Upper lobe of left lung (tissue), 6 donors: ENCODE results near the gene GLRX2. TPM values are rescaled to one million over a fixed set of nuclear protein-coding genes. Genes with fewer than 3 reads are reported as not detected.

Experiments
- ATAC-seq, 2 donors: fragments of 200-7000 bp; cut with Tn5 transposase; one replicate each; pipeline ENCODE4 v1.9.1; 2022; ENCODE audit warnings: mild to moderate bottlenecking in 2 of 2, moderate library complexity in 2 of 2; ENCODE audit not compliant: low FRiP score in 2 of 2
- DNase-seq, 2 donors: peaks; one replicate each; pipeline ENCODE4 v3.0.0-alpha.2; 2019 to 2020
- H3K27ac ChIP-seq, 4 donors: fragments of 200-600 bp; sonication (generic); one replicate each; pipeline ENCODE4 v1.5.1; 2016 to 2019
- H3K27me3 ChIP-seq, 4 donors: fragments of 200-600 bp; sonication (generic); one replicate each; pipeline ENCODE4 v1.5.1; 2017 to 2019
- H3K36me3 ChIP-seq, 4 donors: fragments of 200-600 bp; sonication (generic); one replicate each; pipeline ENCODE4 v1.5.1; 2016 to 2019
- H3K4me1 ChIP-seq, 4 donors: fragments of 200-600 bp; sonication (generic); one replicate each; pipeline ENCODE4 v1.5.1; 2018 to 2019
- H3K4me3 ChIP-seq, 4 donors: fragments of 200-600 bp; sonication (generic); one replicate each; pipeline ENCODE4 v1.5.1; 2017 to 2019; ENCODE audit warnings: mild to moderate bottlenecking in 2 of 4, moderate library complexity in 1 of 4
- H3K9me3 ChIP-seq, 4 donors: fragments of 200-600 bp; sonication (generic); one replicate each; pipeline ENCODE4 v1.5.1; 2018 to 2019
- CTCF ChIP-seq, 6 experiments: fragments of 450-650 bp in 4 of 6; fragments of 200-600 bp in 2 of 6; sonication (generic) in 2 of 6; IDR thresholded peaks; one replicate each; pipeline ENCODE4 v1.5.1; 2016 to 2019; ENCODE audit warnings: antibody characterized with exemption in 6 of 6
- EP300 ChIP-seq, 4 donors: sonication (generic); formaldehyde crosslinking; IDR thresholded peaks; one replicate each; pipeline ENCODE4 v1.5.1; 2017; ENCODE audit warnings: antibody characterized with exemption in 4 of 4, control low read depth in 2 of 4
- POLR2A ChIP-seq, 4 donors: fragments of 450-650 bp; IDR thresholded peaks; one replicate each; pipeline ENCODE4 v1.5.1; 2016 to 2017; ENCODE audit warnings: antibody characterized with exemption in 4 of 4, mild to moderate bottlenecking in 2 of 4
- POLR2AphosphoS5 ChIP-seq, 2 donors: sonication (generic); formaldehyde crosslinking; IDR thresholded peaks; one replicate each; pipeline ENCODE4 v1.5.1; 2017; ENCODE audit warnings: antibody characterized with exemption in 2 of 2
- WGBS, 2 donors: methylation state at CpG; one replicate each; pipeline ENCODE4 v1.1.5; 2017 to 2018; 5-methylcytosine and 5-hydroxymethylcytosine counted together
- total RNA-seq, 6 donors: library from RNA; depleted of rRNA in 4 of 6; stranded (reverse); fragments of >200 nt in 4 of 6; gene quantifications; one replicate each; pipeline versions ENCODE4 v1.1.0 to v1.2.1, GENCODE V29; 2016 to 2021
- donor health status: DM: no; HTN: no; CAD: no; lungs with moderate emphysema.
- donor health status: DM: no; HTN: yes; CAD: no; lungs with severe emphysema.

Gene GLRX2
- total RNA-seq, 6 donors from 2014 or later: 1.4 to 18.6 (median 6.6) TPM

- Histone ChIP-seq H3K9me3 (no peaks in the 10 kb centered on the region), H3K4me1 (peaks cover 0 to 14% (median 11%) of the 10 kb centered on the region in 4 donors), H3K4me3 (no peak overlapping the region), H3K27ac (no peak overlapping the region), H3K36me3 (peaks cover 0 to 3% (median 0%) of the 10 kb centered on the region in 4 donors), H3K27me3 (no peaks in the 10 kb centered on the region)
- no peak for ATAC-seq
- WGBS, 2 donors: 67 to 69% methylated on average over 2 of the region's 2 CpGs
- DNase-seq: no peak
- peak in 1 of 6 experiments; percentile 1 for TF ChIP-seq CTCF (IDR thresholded peaks at IDR 0.05)
- no peak for TF ChIP-seq POLR2A (IDR thresholded peaks at IDR 0.05)
- TF ChIP-seq POLR2AphosphoS5 (IDR thresholded peaks at IDR 0.05): no peak
- TF ChIP-seq EP300 (IDR thresholded peaks at IDR 0.05): no peak
These were observed 34.8 kb downstream of the GLRX2 start for GRCh38 chr1:193070386-193070753.

- Histone ChIP-seq H3K9me3 (no peaks in the 10 kb centered on the region), H3K27ac (no peak overlapping the region), H3K27me3 (no peaks in the 10 kb centered on the region), H3K4me3 (no peak overlapping the region), H3K36me3 (peaks cover 0 to 3% (median 0%) of the 10 kb centered on the region in 4 donors), H3K4me1 (peaks cover 0 to 14% (median 11%) of the 10 kb centered on the region in 4 donors)
- TF ChIP-seq CTCF (IDR thresholded peaks at IDR 0.05) (peak in 1 of 6 experiments; percentile 6), POLR2A (IDR thresholded peaks at IDR 0.05) (no peak)
- DNase-seq (no peak), ATAC-seq (no peak)
- 86 to 87% methylated on average over 4 of the region's 4 CpGs for WGBS, 2 donors
These were observed 35.3 kb downstream of the GLRX2 start for GRCh38 chr1:193069748-193070385.

GRCh38 chr1:193068013-193068412 lies 37.2 kb downstream of the GLRX2 start:
- Histone ChIP-seq H3K9me3 (no peaks in the 10 kb centered on the region), H3K36me3 (peaks cover 0 to 3% (median 0%) of the 10 kb centered on the region in 4 donors), H3K27me3 (no peaks in the 10 kb centered on the region), H3K4me3 (no peak overlapping the region), H3K4me1 (peaks cover 0 to 14% (median 11%) of the 10 kb centered on the region in 4 donors), H3K27ac (no peak overlapping the region)
- ATAC-seq (no peak), DNase-seq (no peak)
- TF ChIP-seq POLR2A (IDR thresholded peaks at IDR 0.05): no peak
- no peak for TF ChIP-seq POLR2AphosphoS5 (IDR thresholded peaks at IDR 0.05)
- TF ChIP-seq EP300 (IDR thresholded peaks at IDR 0.05): no peak
- no peak for TF ChIP-seq CTCF (IDR thresholded peaks at IDR 0.05)

GRCh38 chr1:193066606-193067005 lies 38.6 kb downstream of the GLRX2 start:
- no peak for ATAC-seq
- H3K4me1 ChIP-seq: peaks cover 4 to 19% (median 12%) of the 10 kb centered on the region in 4 donors

GRCh38 chr1:193065954-193066353 lies 39.3 kb downstream of the GLRX2 start:
- no peaks in the 10 kb centered on the region for H3K27me3 ChIP-seq
- peaks cover 11 to 19% (median 17%) of the 10 kb centered on the region in 4 donors for H3K4me1 ChIP-seq
- TF ChIP-seq POLR2A (IDR thresholded peaks at IDR 0.05): no peak
- H3K4me3 ChIP-seq: no peak overlapping the region
- DNase-seq (no peak), ATAC-seq (no peak)
- no peaks in the 10 kb centered on the region for H3K36me3 ChIP-seq
- H3K27ac ChIP-seq: no peak overlapping the region
- no peaks in the 10 kb centered on the region for H3K9me3 ChIP-seq

More at GRCh38 chr1:193066606-193067005, 38.6 kb downstream of the GLRX2 start:
- no peaks in the 10 kb centered on the region for H3K27me3 ChIP-seq
- 85 to 87% methylated on average over 4 of the region's 4 CpGs for WGBS, 2 donors
- no peak overlapping the region for H3K4me3 ChIP-seq
- H3K36me3 ChIP-seq: no peaks in the 10 kb centered on the region
- TF ChIP-seq EP300 (IDR thresholded peaks at IDR 0.05) (no peak), POLR2AphosphoS5 (IDR thresholded peaks at IDR 0.05) (no peak)
- no peak for DNase-seq
- no peak overlapping the region for H3K27ac ChIP-seq
- no peaks in the 10 kb centered on the region for H3K9me3 ChIP-seq
